Measurements from ENCODE around the gene CSMD2.

- TF ChIP-seq, protein P1, sequence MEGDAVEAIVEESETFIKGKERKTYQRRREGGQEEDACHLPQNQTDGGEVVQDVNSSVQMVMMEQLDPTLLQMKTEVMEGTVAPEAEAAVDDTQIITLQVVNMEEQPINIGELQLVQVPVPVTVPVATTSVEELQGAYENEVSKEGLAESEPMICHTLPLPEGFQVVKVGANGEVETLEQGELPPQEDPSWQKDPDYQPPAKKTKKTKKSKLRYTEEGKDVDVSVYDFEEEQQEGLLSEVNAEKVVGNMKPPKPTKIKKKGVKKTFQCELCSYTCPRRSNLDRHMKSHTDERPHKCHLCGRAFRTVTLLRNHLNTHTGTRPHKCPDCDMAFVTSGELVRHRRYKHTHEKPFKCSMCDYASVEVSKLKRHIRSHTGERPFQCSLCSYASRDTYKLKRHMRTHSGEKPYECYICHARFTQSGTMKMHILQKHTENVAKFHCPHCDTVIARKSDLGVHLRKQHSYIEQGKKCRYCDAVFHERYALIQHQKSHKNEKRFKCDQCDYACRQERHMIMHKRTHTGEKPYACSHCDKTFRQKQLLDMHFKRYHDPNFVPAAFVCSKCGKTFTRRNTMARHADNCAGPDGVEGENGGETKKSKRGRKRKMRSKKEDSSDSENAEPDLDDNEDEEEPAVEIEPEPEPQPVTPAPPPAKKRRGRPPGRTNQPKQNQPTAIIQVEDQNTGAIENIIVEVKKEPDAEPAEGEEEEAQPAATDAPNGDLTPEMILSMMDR (IDR thresholded peaks at IDR 0.05): no peak
- no peak for TF ChIP-seq EZH2 (IDR thresholded peaks at IDR 0.05)
These were observed 505.4 kb downstream of the CSMD2 start for GRCh38 chr1:33659641-33660040.

Measured in neural progenitor cell (in vitro differentiated cells).